Activated CD4-positive, alpha-beta T cell treated with anti-CD3 and anti-CD28 coated beads, Interleukin-2, amount 10 ng/mL, durations not matched to agents 24 days and 14 days (primary cell): ENCODE data around the gene POFUT2. TPM values are rescaled to one million over a fixed set of nuclear protein-coding genes. Genes with fewer than 3 reads are reported as not detected.

Source experiments
- DNase-seq: peaks from one replicate; pipeline ENCODE4 v3.0.0; 2022
- H3K27ac Mint-ChIP-seq: one replicate; pipeline ENCODE4 v1.8.0; 2022; ENCODE audit warnings: mild to moderate bottlenecking, mixed read lengths
- H3K27me3 Mint-ChIP-seq: one replicate; pipeline ENCODE4 v1.8.0; 2022; ENCODE audit warnings: mixed read lengths
- H3K36me3 Mint-ChIP-seq: one replicate; pipeline ENCODE4 v1.8.0; 2022; ENCODE audit warnings: low read depth, mild to moderate bottlenecking, mixed read lengths
- H3K4me1 Mint-ChIP-seq: one replicate; pipeline ENCODE4 v1.8.0; 2021; ENCODE audit warnings: mixed read lengths
- H3K4me3 Mint-ChIP-seq: one replicate; pipeline ENCODE4 v1.8.0; 2022; ENCODE audit warnings: mild to moderate bottlenecking, moderate library complexity, mixed read lengths
- H3K9me3 Mint-ChIP-seq: one replicate; pipeline ENCODE4 v1.8.0; 2021; ENCODE audit warnings: mixed read lengths
- intact Hi-C: fragments of 100-400 bp; cut with micrococcal nuclease; formaldehyde crosslinking; loops from one replicate; pipeline ENCODE4 v1.15.1; 2023
- total RNA-seq: library from RNA; stranded (reverse); gene quantifications from 2 replicates; pipeline ENCODE4 v1.2.3, GENCODE V29; 2022

POFUT2 gene
- total RNA-seq, 1 donor from 2014 or later: 17.9 TPM

DNA sequence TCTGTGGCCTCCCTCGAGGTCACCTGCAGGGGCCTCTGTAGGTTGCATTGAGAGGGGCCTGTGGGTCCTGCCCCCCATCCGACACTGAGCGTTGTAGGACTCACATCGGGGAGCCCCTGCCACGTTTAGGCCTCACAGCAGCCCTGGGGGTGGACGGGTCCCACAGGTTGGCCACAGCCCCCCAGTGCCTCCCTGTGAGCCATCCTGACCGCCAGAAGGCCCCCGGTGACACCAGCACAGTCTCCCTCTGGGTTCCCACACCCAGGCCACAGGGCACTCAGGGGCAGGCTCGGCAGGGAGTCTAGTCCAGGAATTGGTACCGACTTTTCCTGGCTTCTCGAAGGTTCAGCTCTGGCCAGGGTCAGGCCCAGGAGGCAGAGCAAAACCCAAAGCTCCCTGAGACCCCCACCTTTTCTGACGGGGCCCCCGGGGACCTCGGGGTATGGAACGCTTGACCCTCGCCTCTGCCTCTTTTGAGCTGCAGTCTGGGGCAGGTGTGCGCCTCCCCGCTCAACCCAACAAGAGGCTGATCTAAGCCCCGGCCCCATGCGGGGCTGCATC lies 13.9 kb upstream of the POFUT2 start:
- Mint-ChIP-seq H3K27me3 (no peaks in the 10 kb centered on the region), H3K4me1 (no peaks in the 10 kb centered on the region), H3K36me3 (no peaks in the 10 kb centered on the region), H3K9me3 (no peaks in the 10 kb centered on the region), H3K27ac (peak overlapping the region; percentile 81), H3K4me3 (no peak overlapping the region)
- no peak for DNase-seq
- intact Hi-C loops: no loop called here

DNA sequence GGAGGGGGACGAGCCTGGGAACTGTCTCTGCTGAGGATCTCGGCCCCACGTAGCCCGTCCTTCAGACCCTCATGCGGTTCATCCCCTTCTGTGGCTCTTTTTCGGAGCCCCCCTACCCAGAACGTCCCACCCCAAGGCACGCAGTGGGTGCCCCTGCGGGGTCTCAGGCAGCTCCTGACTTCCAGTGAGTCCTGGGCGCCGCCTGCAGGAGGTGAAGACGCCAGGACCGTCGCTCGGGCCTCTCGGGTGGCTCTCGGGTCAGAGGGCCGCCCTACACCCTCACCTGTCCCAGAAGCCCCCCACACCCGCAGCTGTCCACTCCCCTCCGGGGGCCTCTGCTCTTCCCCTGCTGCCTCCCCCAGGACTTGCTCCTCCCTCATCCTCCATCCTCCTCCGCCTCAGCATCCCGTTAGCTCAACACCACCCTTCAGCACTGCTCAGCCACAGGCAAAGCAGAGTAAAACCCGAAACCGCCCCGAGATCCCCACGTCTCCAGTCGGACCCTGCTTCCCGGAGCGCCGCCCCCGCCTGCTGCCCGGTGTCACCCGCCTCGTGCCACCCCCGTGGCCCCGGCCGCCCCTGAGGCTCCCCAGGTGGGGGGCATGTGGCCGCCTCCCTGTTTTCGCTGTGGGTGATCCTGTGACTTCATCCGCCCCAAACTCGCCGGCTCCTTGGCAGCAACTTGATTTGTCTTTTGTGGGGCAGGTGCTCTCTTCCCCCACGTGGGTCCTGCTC lies 13.3 kb upstream of the POFUT2 start:
- no peaks in the 10 kb centered on the region for H3K4me1 Mint-ChIP-seq
- no peaks in the 10 kb centered on the region for H3K27me3 Mint-ChIP-seq
- intact Hi-C loops: no loop called here
- H3K27ac Mint-ChIP-seq: no peak overlapping the region
- no peak for DNase-seq
- no peak overlapping the region for H3K4me3 Mint-ChIP-seq
- no peaks in the 10 kb centered on the region for H3K9me3 Mint-ChIP-seq
- no peaks in the 10 kb centered on the region for H3K36me3 Mint-ChIP-seq

- intact Hi-C loops: no loop called here
- Mint-ChIP-seq H3K36me3 (no peaks in the 10 kb centered on the region), H3K27me3 (no peaks in the 10 kb centered on the region)
Observed at GRCh38 chr21:45299864-45300785, 12.4 kb upstream of the POFUT2 start.

DNA sequence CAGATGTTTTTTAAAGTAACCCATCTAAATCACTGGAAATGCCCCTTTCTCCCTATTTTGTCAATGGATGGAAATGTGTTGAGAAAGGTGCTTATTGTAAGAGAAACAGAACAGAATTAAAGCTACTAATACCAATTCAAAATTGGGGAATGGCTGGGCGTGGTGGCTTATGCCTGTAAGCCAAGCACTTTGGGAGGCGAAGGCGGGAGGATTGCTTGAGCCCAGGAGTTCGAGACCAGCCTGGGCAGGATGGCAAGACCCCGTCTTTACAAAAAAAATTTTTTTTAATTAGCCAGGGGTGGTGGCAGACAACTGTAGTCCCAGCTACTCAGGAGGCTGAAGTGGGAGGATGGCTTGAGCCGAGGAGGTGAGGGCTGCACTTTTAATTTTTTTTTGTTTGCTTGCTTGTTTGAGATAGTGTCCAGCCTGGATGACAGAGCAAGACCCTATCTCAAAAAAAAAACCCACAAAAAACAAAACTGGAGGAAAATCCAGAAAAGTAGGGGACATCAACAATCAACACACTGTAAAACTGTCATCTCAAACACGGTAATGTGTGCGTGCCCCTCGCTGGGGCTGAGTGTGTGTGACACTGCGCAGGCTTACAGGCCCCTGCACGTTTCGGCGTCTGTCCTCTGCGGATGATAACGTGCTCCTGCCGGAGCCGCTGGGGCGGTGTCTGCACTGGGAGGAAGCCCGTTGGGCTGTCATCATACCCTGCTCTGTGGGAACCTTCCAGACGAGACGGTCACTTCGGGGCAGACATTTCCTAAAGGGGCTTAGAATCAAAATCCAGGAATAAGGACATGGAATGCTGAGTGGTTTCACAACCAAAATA lies 11.6 kb upstream of the POFUT2 start:
- Mint-ChIP-seq H3K4me3 (no peak overlapping the region), H3K27ac (no peak overlapping the region), H3K36me3 (no peaks in the 10 kb centered on the region), H3K4me1 (no peaks in the 10 kb centered on the region), H3K27me3 (no peaks in the 10 kb centered on the region), H3K9me3 (no peaks in the 10 kb centered on the region)
- intact Hi-C loops: no loop called here
- no peak for DNase-seq

More at GRCh38 chr21:45299864-45300785, 12.4 kb upstream of the POFUT2 start:
- Mint-ChIP-seq H3K9me3 (no peaks in the 10 kb centered on the region), H3K4me3 (no peak overlapping the region), H3K4me1 (no peaks in the 10 kb centered on the region), H3K27ac (no peak overlapping the region)
- DNase-seq: no peak

GRCh38 chr21:45297869-45298268 lies 10.2 kb upstream of the POFUT2 start:
- no peak for DNase-seq
- Mint-ChIP-seq H3K4me3 (no peak overlapping the region), H3K9me3 (no peaks in the 10 kb centered on the region), H3K4me1 (peaks cover 1% of the 10 kb centered on the region), H3K36me3 (no peaks in the 10 kb centered on the region), H3K27ac (no peak overlapping the region), H3K27me3 (no peaks in the 10 kb centered on the region)
- intact Hi-C loops: no loop called here

DNA sequence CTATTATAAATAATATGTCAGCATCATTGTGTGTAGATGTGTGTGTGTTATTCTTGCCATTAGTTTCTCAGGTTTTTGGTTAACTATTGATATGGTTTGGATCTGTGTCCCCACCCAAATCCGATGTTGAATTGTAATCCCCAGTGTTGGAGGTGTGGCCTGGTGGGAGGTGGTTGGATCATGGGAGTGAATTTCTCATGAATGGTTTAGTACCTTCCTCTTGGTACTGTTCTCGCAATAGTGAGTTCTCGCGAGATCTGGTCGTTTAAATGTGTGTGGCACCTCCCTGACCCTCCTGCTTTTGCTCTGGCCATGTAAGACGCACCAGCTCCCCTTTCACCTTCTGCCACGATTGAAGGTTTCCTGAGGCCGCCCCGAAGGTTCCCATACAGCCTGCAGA lies 9.6 kb upstream of the POFUT2 start:
- no peaks in the 10 kb centered on the region for H3K9me3 Mint-ChIP-seq
- no peak overlapping the region for H3K27ac Mint-ChIP-seq
- no peaks in the 10 kb centered on the region for H3K36me3 Mint-ChIP-seq
- H3K27me3 Mint-ChIP-seq: no peaks in the 10 kb centered on the region
- H3K4me3 Mint-ChIP-seq: no peak overlapping the region
- intact Hi-C loops: no loop called here
- no peak for DNase-seq
- peaks cover 6% of the 10 kb centered on the region for H3K4me1 Mint-ChIP-seq

GRCh38 chr21:45296638-45297037 lies 8.9 kb upstream of the POFUT2 start:
- Mint-ChIP-seq H3K27ac (no peak overlapping the region), H3K4me1 (peaks cover 6% of the 10 kb centered on the region), H3K36me3 (no peaks in the 10 kb centered on the region), H3K27me3 (no peaks in the 10 kb centered on the region), H3K9me3 (no peaks in the 10 kb centered on the region), H3K4me3 (no peak overlapping the region)
- intact Hi-C loops: no loop called here
- no peak for DNase-seq

DNA sequence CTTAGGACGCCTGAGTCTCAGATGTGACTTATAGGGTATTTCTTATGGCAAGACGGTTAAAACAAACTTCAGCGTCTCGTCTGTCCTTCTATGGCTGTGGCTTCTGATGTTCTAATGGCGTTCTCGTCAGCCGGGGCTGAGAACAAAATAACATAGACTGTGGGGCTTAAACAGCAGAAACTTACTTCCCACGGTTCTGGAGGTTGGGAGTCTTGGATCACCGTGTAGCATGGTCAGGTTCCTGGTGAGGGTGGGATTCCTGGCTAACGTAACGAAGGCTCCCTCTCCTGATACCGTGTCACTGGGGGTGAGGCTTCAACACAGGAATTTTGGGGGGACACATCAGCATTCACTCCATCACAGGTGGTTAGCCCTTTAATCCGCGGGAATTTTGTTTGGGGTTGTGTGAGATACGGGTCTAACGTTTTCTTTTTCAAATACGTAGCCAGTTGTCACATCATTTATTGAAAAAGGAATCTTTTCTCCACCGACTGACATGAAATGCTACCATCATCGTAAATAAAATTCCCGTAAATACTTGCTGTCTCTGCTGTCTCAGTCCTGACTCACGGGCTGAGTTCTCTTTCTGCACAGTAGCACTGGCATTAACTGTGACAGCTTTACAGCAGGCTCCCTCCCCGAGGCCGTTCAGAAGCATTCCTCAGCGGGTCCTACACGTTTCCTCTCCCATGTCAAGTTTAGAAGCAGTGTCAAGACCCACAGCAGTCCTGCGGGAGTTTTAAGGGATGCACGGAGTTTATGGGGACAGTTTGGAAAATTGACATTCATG lies 8.1 kb upstream of the POFUT2 start:
- no peak overlapping the region for H3K27ac Mint-ChIP-seq
- H3K27me3 Mint-ChIP-seq: no peaks in the 10 kb centered on the region
- no peaks in the 10 kb centered on the region for H3K9me3 Mint-ChIP-seq
- H3K4me3 Mint-ChIP-seq: no peak overlapping the region
- intact Hi-C loops: no loop called here
- no peaks in the 10 kb centered on the region for H3K36me3 Mint-ChIP-seq
- no peak for DNase-seq
- peaks cover 6% of the 10 kb centered on the region for H3K4me1 Mint-ChIP-seq

DNA sequence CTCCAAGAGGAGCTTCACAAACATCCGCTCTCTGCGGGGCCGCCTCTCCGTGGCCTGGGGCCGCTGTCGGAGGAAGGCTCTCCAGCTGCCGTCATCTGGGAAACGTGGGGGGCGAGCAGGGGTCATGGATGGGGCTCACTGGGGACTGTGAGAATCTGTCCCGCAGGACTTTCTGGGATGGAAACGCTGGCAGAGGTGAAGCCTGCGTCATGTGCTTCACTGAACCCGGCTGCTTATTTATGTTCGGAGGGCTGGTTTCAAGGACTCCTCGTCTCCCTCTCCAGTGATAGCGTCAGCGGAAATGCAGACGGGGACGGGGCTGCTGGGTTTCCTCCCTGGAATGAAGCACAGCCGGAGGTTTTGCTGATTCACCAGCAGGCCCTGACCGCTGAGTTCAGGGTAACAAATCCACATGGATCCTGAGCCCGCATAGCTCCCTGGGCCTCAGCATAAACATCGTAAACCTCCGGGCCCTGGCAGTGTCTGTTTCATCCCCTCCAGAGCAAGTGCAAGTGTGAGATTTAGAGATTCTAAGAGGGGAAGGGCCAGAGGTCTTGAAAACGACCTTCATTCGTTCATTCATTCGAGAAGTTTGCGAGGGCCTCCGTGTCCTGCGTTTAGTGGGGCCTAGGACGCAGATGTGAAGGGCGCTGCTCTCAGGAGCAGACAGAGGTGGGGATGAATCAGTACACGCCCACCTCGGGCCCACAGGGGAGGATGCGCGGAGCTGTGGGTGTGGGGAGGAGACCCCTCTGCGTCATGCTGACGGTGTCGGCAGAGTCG lies 7.0 kb upstream of the POFUT2 start:
- H3K27ac Mint-ChIP-seq: no peak overlapping the region
- no peak for DNase-seq
- intact Hi-C loops: no loop called here
- peaks cover 6% of the 10 kb centered on the region for H3K4me1 Mint-ChIP-seq
- no peaks in the 10 kb centered on the region for H3K9me3 Mint-ChIP-seq
- no peak overlapping the region for H3K4me3 Mint-ChIP-seq
- no peaks in the 10 kb centered on the region for H3K36me3 Mint-ChIP-seq
- H3K27me3 Mint-ChIP-seq: peaks cover 2% of the 10 kb centered on the region

DNA sequence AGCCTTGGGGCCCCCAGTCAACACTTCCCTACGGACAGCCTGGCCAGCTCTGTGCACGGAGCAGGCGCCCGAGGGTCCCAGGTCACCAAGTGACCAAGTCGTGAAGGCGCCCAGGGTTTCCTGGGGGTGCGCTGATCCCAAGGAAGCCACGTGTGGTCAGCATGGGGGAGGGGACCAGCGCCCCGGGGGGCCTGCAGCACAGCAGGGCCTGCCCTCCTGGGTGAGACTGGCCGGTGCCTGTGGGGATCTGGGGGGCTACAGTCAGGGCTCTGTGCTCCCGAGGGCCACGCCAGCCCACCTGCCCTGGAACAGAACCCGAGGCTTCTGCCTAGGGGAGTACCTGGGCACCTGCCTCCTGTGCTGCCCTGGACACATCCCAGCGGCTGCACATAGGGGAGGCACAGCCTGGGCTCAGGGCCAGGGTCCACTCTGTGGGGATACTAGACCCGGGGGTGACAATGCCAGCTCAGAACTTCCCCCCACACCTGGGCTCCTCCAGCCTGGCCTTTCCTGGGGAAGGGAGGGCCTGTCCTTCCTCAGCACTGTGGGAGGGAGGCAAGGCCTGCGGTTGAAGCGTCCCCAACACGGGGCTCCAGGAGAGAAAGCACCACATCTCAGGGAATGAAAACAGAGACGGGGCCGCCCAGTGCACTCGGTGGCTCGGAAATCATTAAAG lies 6.2 kb upstream of the POFUT2 start:
- DNase-seq: no peak
- intact Hi-C loops: loop anchor here (2.0 kb wide), 1 partner anchor 527 kb away; no protein-coding TSS in a partner anchor
- Mint-ChIP-seq H3K9me3 (no peaks in the 10 kb centered on the region), H3K27ac (no peak overlapping the region), H3K4me1 (peaks cover 6% of the 10 kb centered on the region), H3K36me3 (no peaks in the 10 kb centered on the region), H3K4me3 (no peak overlapping the region), H3K27me3 (peaks cover 2% of the 10 kb centered on the region)

GRCh38 chr21:45293220-45293725 lies 5.6 kb upstream of the POFUT2 start:
- no peak for DNase-seq
- H3K27ac Mint-ChIP-seq: no peak overlapping the region
- peaks cover 2% of the 10 kb centered on the region for H3K27me3 Mint-ChIP-seq
- intact Hi-C loops: loop anchor here (2.0 kb wide), 1 partner anchor 528 kb away; no protein-coding TSS in a partner anchor
- H3K4me1 Mint-ChIP-seq: peaks cover 6% of the 10 kb centered on the region
- no peak overlapping the region for H3K4me3 Mint-ChIP-seq
- H3K9me3 Mint-ChIP-seq: no peaks in the 10 kb centered on the region
- no peaks in the 10 kb centered on the region for H3K36me3 Mint-ChIP-seq
